GM23248 (cell line): Measurements from ENCODE around the gene C17orf114.

Experiments
- EZH2 ChIP-seq: fragments of 200-600 bp; sonication (generic); IDR thresholded peaks from 2 replicates; pipeline ENCODE4 v1.6.1; 2018; ENCODE audit warnings: antibody characterized with exemption, mild to moderate bottlenecking; ENCODE audit not compliant: insufficient read depth, poor library complexity, severe bottlenecking
- EZH2phosphoT487 ChIP-seq: fragments of 200-600 bp; sonication (generic); IDR thresholded peaks from 2 replicates; pipeline ENCODE4 v1.6.1; 2018; ENCODE audit warnings: antibody characterized with exemption, moderate library complexity, mild to moderate bottlenecking, low read depth; ENCODE audit not compliant: insufficient read depth

GRCh38 chr17:4837471-4838308 is 35.6 kb upstream of the C17orf114 start:
- TF ChIP-seq EZH2phosphoT487 (no peak), EZH2 (no peak)
